ENCODE results near the gene QRSL1. TPM values are rescaled to one million over a fixed set of nuclear protein-coding genes. Genes with fewer than 3 reads are reported as not detected.
"Not testable (repeated sequence)": the region's sequence is repeated elsewhere in the genome, so short reads cannot be mapped to it uniquely, and the experiment has no call there.

QRSL1 gene
- total and polyA plus RNA-seq, 2 donors from 2014 or later, result 12.5 to 18.0 TPM

DNA sequence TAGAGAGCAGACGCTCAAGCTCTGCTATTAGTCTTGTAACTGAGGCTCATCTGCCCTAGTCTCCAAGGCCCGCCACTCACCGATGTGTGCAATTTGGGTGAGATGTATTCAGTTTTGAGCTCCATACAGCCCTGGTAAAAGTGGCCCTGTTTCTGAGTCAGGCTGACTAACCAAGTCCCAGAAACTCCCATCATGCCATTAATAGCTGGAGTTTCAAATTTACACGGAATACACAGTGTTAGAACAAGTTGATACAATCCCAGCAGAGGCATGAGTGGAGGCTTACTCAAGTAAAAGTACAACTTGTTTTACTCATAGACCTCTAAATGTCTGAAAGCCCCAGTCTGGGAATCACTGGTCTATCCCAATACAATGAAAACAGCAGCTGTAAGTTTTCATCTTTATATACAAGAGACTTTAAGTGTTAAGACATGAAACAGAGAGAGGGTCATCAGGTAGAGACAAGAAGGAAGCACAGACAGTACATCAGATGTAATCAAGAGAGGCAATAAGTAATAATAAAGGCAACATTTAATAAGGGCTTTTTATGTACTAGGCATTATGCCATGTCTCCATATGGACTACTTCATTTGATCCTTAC, 42.5 kb upstream of the QRSL1 start:
- Histone ChIP-seq H3K27ac (ENCODE audit: low read depth in 2 of 2, low read length in 2 of 2) (no peak overlapping the region), H3K36me3 (ENCODE audit: control insufficient read depth in 2 of 3, insufficient read depth in 3 of 3, low read length in 3 of 3) (peaks cover 0 to 8% (median 7%) of the 10 kb centered on the region in 3 donors), H3K9me3 (ENCODE audit: control insufficient read depth in 2 of 3, insufficient read depth in 1 of 3, low read length in 3 of 3) (no peaks in the 10 kb centered on the region), H3K27me3 (ENCODE audit: control insufficient read depth, insufficient read depth, low read length) (no peaks in the 10 kb centered on the region), H3K4me1 (ENCODE audit: control insufficient read depth in 2 of 3, insufficient read depth in 2 of 3, low read depth in 1 of 3, low read length in 3 of 3) (no peaks in the 10 kb centered on the region), H3K9ac (ENCODE audit: low read length in 3 of 3) (no peak overlapping the region), H3K4me3 (ENCODE audit: low read length in 3 of 3) (no peak overlapping the region)
- DNase-seq (no peak), FAIRE-seq (no peak)
- TF ChIP-seq, protein P1, sequence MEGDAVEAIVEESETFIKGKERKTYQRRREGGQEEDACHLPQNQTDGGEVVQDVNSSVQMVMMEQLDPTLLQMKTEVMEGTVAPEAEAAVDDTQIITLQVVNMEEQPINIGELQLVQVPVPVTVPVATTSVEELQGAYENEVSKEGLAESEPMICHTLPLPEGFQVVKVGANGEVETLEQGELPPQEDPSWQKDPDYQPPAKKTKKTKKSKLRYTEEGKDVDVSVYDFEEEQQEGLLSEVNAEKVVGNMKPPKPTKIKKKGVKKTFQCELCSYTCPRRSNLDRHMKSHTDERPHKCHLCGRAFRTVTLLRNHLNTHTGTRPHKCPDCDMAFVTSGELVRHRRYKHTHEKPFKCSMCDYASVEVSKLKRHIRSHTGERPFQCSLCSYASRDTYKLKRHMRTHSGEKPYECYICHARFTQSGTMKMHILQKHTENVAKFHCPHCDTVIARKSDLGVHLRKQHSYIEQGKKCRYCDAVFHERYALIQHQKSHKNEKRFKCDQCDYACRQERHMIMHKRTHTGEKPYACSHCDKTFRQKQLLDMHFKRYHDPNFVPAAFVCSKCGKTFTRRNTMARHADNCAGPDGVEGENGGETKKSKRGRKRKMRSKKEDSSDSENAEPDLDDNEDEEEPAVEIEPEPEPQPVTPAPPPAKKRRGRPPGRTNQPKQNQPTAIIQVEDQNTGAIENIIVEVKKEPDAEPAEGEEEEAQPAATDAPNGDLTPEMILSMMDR (IDR thresholded peaks at IDR 0.05; ENCODE audit: borderline replicate concordance, extremely low read depth, insufficient read depth), result no peak
- intact Hi-C loops (cut with DNase I), result no loop called here

DNA sequence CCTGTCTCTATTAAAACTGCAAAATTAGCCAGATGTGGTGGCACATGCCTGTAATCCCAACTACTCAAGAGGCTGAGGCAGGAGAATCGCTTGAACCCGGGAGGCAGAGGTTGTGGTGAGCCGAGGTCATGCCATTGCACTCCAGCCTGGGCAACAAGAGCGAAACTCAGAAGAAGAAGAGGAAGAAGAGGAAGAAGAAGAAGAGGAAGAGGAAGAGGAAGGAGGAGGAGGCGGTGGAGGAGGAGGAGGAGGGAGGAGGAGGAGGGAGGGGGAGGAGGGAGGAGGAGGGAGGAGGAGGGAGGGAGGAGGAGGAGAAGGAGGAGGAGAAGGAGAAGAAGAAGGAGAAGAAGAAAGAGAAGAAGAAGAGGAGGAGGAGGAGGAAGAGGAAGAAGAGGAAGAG, 40.4 kb upstream of the QRSL1 start:
- H3K27ac ChIP-seq (ENCODE audit: low read depth in 2 of 2, low read length in 2 of 2); H3K9me3 ChIP-seq (ENCODE audit: control insufficient read depth in 2 of 3, insufficient read depth in 1 of 3, low read length in 3 of 3); H3K36me3 ChIP-seq (ENCODE audit: control insufficient read depth in 2 of 3, insufficient read depth in 3 of 3, low read length in 3 of 3); H3K4me3 ChIP-seq (ENCODE audit: low read length in 3 of 3); H3K4me1 ChIP-seq (ENCODE audit: control insufficient read depth in 2 of 3, insufficient read depth in 2 of 3, low read depth in 1 of 3, low read length in 3 of 3); H3K27me3 ChIP-seq (ENCODE audit: control insufficient read depth, insufficient read depth, low read length); H3K9ac ChIP-seq (ENCODE audit: low read length in 3 of 3); intact Hi-C loops (cut with DNase I); DNase-seq; FAIRE-seq: not testable (repeated sequence)

DNA sequence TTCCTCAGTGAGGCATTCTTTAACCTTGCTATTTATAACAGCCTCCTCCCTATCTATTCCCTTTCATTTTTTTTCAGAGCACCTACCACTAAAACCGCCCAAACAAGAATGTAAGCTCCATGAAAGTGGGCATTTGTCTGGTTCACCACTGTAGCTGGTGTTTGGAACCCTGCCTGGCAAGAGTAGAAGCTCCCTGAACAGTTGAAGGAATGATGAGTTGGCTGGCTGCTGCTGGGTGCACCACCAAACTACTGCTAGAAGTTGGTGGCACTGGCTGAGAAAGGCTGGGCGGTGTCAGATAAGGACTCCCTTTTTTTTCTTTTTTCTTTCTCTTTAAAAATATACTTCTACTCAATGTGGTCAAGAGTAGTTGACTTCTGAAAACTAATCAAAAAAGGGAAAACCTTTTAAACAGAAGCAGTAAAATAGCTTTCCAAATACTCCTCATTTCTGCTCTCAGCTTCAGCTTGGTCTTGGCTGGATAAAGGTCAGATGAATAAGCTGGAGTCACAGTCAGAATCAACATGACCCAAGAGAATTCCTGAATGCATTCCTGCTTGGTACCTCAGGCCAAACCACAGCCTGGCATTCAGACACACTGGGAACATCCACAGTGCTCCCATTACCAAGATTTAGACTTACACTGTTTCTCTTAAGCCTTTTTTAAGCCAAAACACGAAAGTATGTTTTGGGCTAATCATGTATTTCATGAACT, 38.1 kb upstream of the QRSL1 start:
- Histone ChIP-seq H3K9me3 (ENCODE audit: control insufficient read depth in 2 of 3, insufficient read depth in 1 of 3, low read length in 3 of 3) (no peaks in the 10 kb centered on the region), H3K4me3 (ENCODE audit: low read length in 3 of 3) (no peak overlapping the region), H3K27ac (ENCODE audit: low read depth in 2 of 2, low read length in 2 of 2) (no peak overlapping the region), H3K9ac (ENCODE audit: low read length in 3 of 3) (no peak overlapping the region), H3K36me3 (ENCODE audit: control insufficient read depth in 2 of 3, insufficient read depth in 3 of 3, low read length in 3 of 3) (peaks cover 0 to 7% (median 4%) of the 10 kb centered on the region in 3 donors), H3K4me1 (ENCODE audit: control insufficient read depth in 2 of 3, insufficient read depth in 2 of 3, low read depth in 1 of 3, low read length in 3 of 3) (no peaks in the 10 kb centered on the region), H3K27me3 (ENCODE audit: control insufficient read depth, insufficient read depth, low read length) (no peaks in the 10 kb centered on the region)
- intact Hi-C loops (cut with DNase I), result no loop called here
- FAIRE-seq (no peak), DNase-seq (no peak)
- TF ChIP-seq, protein P1 (IDR thresholded peaks at IDR 0.05; ENCODE audit: borderline replicate concordance, extremely low read depth, insufficient read depth), result no peak

DNA sequence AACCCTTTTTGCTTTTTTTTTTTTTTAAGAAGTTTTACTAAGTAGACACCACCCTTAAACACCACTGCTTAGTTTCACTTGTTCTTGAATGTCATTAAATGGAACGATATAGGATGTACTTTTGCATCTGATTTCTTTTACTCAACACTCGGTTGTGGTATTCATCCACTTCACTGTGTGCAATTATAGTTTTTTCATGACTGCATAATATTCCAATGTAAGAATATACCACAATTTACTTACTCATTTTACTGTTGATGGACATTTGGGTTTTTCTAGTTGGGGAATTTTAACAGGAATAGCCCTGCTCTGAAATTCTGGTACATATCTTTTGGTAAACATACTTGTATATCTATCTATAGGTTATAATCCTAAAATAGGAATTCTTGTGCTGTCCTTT, 29.9 kb upstream of the QRSL1 start:
- Histone ChIP-seq H3K36me3 (ENCODE audit: control insufficient read depth in 2 of 3, insufficient read depth in 3 of 3, low read length in 3 of 3) (no peaks in the 10 kb centered on the region), H3K4me1 (ENCODE audit: control insufficient read depth in 2 of 3, insufficient read depth in 2 of 3, low read depth in 1 of 3, low read length in 3 of 3) (no peaks in the 10 kb centered on the region), H3K4me3 (ENCODE audit: low read length in 3 of 3) (no peak overlapping the region), H3K9me3 (ENCODE audit: control insufficient read depth in 2 of 3, insufficient read depth in 1 of 3, low read length in 3 of 3) (no peaks in the 10 kb centered on the region), H3K9ac (ENCODE audit: low read length in 3 of 3) (no peak overlapping the region), H3K27me3 (ENCODE audit: control insufficient read depth, insufficient read depth, low read length) (no peaks in the 10 kb centered on the region), H3K27ac (ENCODE audit: low read depth in 2 of 2, low read length in 2 of 2) (no peak overlapping the region)
- DNase-seq, result no peak
- FAIRE-seq, result no peak
- intact Hi-C loops (cut with DNase I), result no loop called here
- TF ChIP-seq, protein P1 (IDR thresholded peaks at IDR 0.05; ENCODE audit: borderline replicate concordance, extremely low read depth, insufficient read depth), result no peak
